Transverse colon (tissue), 4 donors: ENCODE data around the gene COL4A1. TPM values are rescaled to one million over a fixed set of nuclear protein-coding genes. Genes with fewer than 3 reads are reported as not detected.

Experiments used
- DNase-seq: peaks from one replicate; pipeline ENCODE4 v3.0.0-alpha.2; 2019
- H3K27ac ChIP-seq, 4 donors: fragments of 200-600 bp; sonication (generic); 2 replicates each; pipeline ENCODE4 v1.5.1; 2016 to 2018; ENCODE audit warnings: inconsistent platforms in 4 of 4
- H3K27me3 ChIP-seq: fragments of 200-600 bp; sonication (generic); 2 replicates; pipeline ENCODE4 v1.5.1; 2017; ENCODE audit warnings: inconsistent platforms
- H3K36me3 ChIP-seq, 4 donors: fragments of 200-600 bp; sonication (generic); 2 replicates each; pipeline ENCODE4 v1.5.1; 2017 to 2019; ENCODE audit warnings: inconsistent platforms in 4 of 4
- H3K4me1 ChIP-seq, 4 donors: fragments of 200-600 bp; sonication (generic); 2 replicates each; pipeline ENCODE4 v1.5.1; 2017 to 2020; ENCODE audit warnings: inconsistent platforms in 4 of 4
- H3K4me3 ChIP-seq, 4 donors: fragments of 200-600 bp; sonication (generic); 1 replicate in 1 of 4; 2 replicates in 3 of 4; pipeline versions ENCODE4 v1.5.1 to v1.6.1; 2017 to 2019; ENCODE audit warnings: inconsistent platforms in 4 of 4
- H3K9me3 ChIP-seq, 2 donors: fragments of 200-600 bp; sonication (generic); 2 replicates each; pipeline ENCODE4 v1.5.1; 2017 to 2019; ENCODE audit warnings: inconsistent platforms in 2 of 2
- CTCF ChIP-seq, 5 experiments: fragments of 200-600 bp in 3 of 5; fragments of 450-650 bp in 2 of 5; sonication (generic) in 3 of 5; IDR thresholded peaks; 1 replicate in 2 of 5; 2 replicates in 3 of 5; pipeline ENCODE4 v1.5.1; 2016 to 2017; ENCODE audit warnings: antibody characterized with exemption in 5 of 5, inconsistent platforms in 3 of 5, mild to moderate bottlenecking in 2 of 5, moderate library complexity in 1 of 5
- EP300 ChIP-seq: sonication (generic); formaldehyde crosslinking; IDR thresholded peaks from one replicate; pipeline ENCODE4 v1.6.1; 2017; ENCODE audit warnings: antibody characterized with exemption, low read depth
- POLR2A ChIP-seq: fragments of 450-650 bp; IDR thresholded peaks from one replicate; pipeline ENCODE4 v1.6.1; 2016; ENCODE audit warnings: antibody characterized with exemption, mild to moderate bottlenecking, moderate library complexity
- POLR2AphosphoS5 ChIP-seq, 3 donors: sonication (generic); formaldehyde crosslinking; IDR thresholded peaks; one replicate each; pipeline ENCODE4 v1.6.1; 2016; ENCODE audit warnings: antibody characterized with exemption in 3 of 3
- WGBS, 2 donors: methylation state at CpG; one replicate each; pipeline ENCODE4 v1.1.5; 2018; ENCODE audit warnings: low coverage in 1 of 2; 5-methylcytosine and 5-hydroxymethylcytosine counted together
- in situ Hi-C, 4 donors: fragments of 200-750 bp; cut with MboI; loops; one replicate each; pipeline versions ENCODE4 v1.15.0 to v1.15.1; 2017; ENCODE audit warnings: low sequenced_read_pairs in 3 of 4, low pct_ligation_motif_present in 1 of 4, low pct_unique_long_range_greater_than_20kb in 1 of 4
- intact Hi-C: fragments of 100-400 bp; cut with DNase I; formaldehyde crosslinking; loops from one replicate; pipeline ENCODE4 v1.15.1; 2023; ENCODE audit warnings: low total_unique reads
- total RNA-seq, 4 donors: library from RNA; depleted of rRNA; stranded (reverse); fragments of >200 nt; gene quantifications; one replicate each; pipeline ENCODE4 v1.1.0, GENCODE V29; 2016

COL4A1 gene
- total RNA-seq, 4 donors from 2014 or later, result 46.4 to 180 (median 99.2) TPM

GRCh38 chr13:110256126-110256905 is 50.6 kb downstream of the COL4A1 start:
- H3K36me3 ChIP-seq, result no peaks in the 10 kb centered on the region
- no peaks in the 10 kb centered on the region for H3K27me3 ChIP-seq
- intact Hi-C loops, result no loop called here
- H3K4me1 ChIP-seq, result peaks cover 4 to 31% (median 7%) of the 10 kb centered on the region in 4 donors
- no peak for TF ChIP-seq CTCF (IDR thresholded peaks at IDR 0.05)
- TF ChIP-seq POLR2AphosphoS5 (IDR thresholded peaks at IDR 0.05), result peak in 1 of 3 donors; percentile 24
- no peaks in the 10 kb centered on the region for H3K9me3 ChIP-seq
- DNase-seq, result no peak
- H3K27ac ChIP-seq, result peak overlapping the region; percentile 40 to 69 (median 67)
- 62 to 67% methylated on average over 11 to 18 of the region's 18 CpGs for whole genome bisulfite sequencing, 2 donors
- in situ Hi-C loops, result no loop called here
- H3K4me3 ChIP-seq, result no peak overlapping the region

- intact Hi-C loops, result no loop called here
- WGBS, 2 donors, result 68% methylated on average over 9 of the region's 9 CpGs; no CpG with 5 or more reads in 1 of the 2 donors
- peaks cover 4 to 34% (median 11%) of the 10 kb centered on the region in 4 donors for H3K4me1 ChIP-seq
- no peaks in the 10 kb centered on the region for H3K36me3 ChIP-seq
- no peak overlapping the region for H3K4me3 ChIP-seq
- no peaks in the 10 kb centered on the region for H3K27me3 ChIP-seq
- peak overlapping the region; percentile 49 to 86 (median 78) for H3K27ac ChIP-seq
- DNase-seq, result no peak
- TF ChIP-seq CTCF (IDR thresholded peaks at IDR 0.05) (no peak), POLR2A (no peak), POLR2AphosphoS5 (IDR thresholded peaks at IDR 0.05) (no peak), EP300 (no peak)
- H3K9me3 ChIP-seq, result no peaks in the 10 kb centered on the region
- in situ Hi-C loops, result no loop called here
Measured at GRCh38 chr13:110254751-110255553, 52.0 kb downstream of the COL4A1 start.

- in situ Hi-C loops, result no loop called here
- H3K27ac ChIP-seq, result peak overlapping the region; percentile 49 to 86 (median 78)
- no peak overlapping the region for H3K4me3 ChIP-seq
- intact Hi-C loops, result no loop called here
- no peaks in the 10 kb centered on the region for H3K9me3 ChIP-seq
- no peaks in the 10 kb centered on the region for H3K36me3 ChIP-seq
- no peak for DNase-seq
- TF ChIP-seq EP300, result no peak
- TF ChIP-seq POLR2AphosphoS5 (IDR thresholded peaks at IDR 0.05), result no peak
- no peak for TF ChIP-seq POLR2A
- no peak for TF ChIP-seq CTCF (IDR thresholded peaks at IDR 0.05)
- H3K4me1 ChIP-seq, result peaks cover 4 to 34% (median 14%) of the 10 kb centered on the region in 4 donors
- H3K27me3 ChIP-seq, result no peaks in the 10 kb centered on the region
- 57 to 60% methylated on average over 5 to 7 of the region's 7 CpGs for WGBS, 2 donors
Measured at GRCh38 chr13:110254151-110254679, 52.7 kb downstream of the COL4A1 start.

- in situ Hi-C loops (no loop called here), intact Hi-C loops (no loop called here)
- H3K27me3 ChIP-seq, result no peaks in the 10 kb centered on the region
- no peak overlapping the region for H3K4me3 ChIP-seq
- no peak for DNase-seq
- H3K4me1 ChIP-seq, result peaks cover 10 to 49% (median 22%) of the 10 kb centered on the region in 4 donors
- no peaks in the 10 kb centered on the region for H3K36me3 ChIP-seq
- WGBS, 2 donors, result 69 to 79% methylated on average over 9 to 12 of the region's 12 CpGs
- TF ChIP-seq POLR2A, result no peak
- no peak for TF ChIP-seq CTCF (IDR thresholded peaks at IDR 0.05)
- TF ChIP-seq POLR2AphosphoS5 (IDR thresholded peaks at IDR 0.05), result no peak
- no peak for TF ChIP-seq EP300
- H3K9me3 ChIP-seq, result no peaks in the 10 kb centered on the region
- H3K27ac ChIP-seq, result peak overlapping the region; percentile 83 to 87 (median 84)
Measured at GRCh38 chr13:110251193-110251819, 55.7 kb downstream of the COL4A1 start.
